Liver (tissue), 9 donors: ENCODE measurements around the gene BHLHE40. TPM values are rescaled to one million over a fixed set of nuclear protein-coding genes. Genes with fewer than 3 reads are reported as not detected.

Experiments
- DNase-seq: peaks from one replicate; pipeline ENCODE4 v3.0.0-alpha.2; 2017; ENCODE audit warnings: low spot score
- H3K27ac ChIP-seq, 2 donors: one replicate each; pipeline ENCODE4 v1.7.0; 2013; ENCODE audit warnings: inconsistent platforms in 2 of 2, low read length in 2 of 2, control low read depth in 1 of 2, low read depth in 1 of 2, mild to moderate bottlenecking in 1 of 2
- H3K27me3 ChIP-seq, 4 donors: one replicate each; pipeline versions ENCODE4 v1.6.1 to v1.7.0; 2013; ENCODE audit warnings: low read length in 3 of 4, inconsistent platforms in 1 of 4, mild to moderate bottlenecking in 1 of 4, moderate library complexity in 1 of 4; ENCODE audit not compliant: control insufficient read depth in 4 of 4, insufficient read depth in 4 of 4
- H3K36me3 ChIP-seq, 4 donors: one replicate each; pipeline versions ENCODE4 v1.6.1 to v1.7.0; 2013; ENCODE audit warnings: low read length in 3 of 4, mild to moderate bottlenecking in 3 of 4, low read depth in 1 of 4, moderate library complexity in 1 of 4; ENCODE audit not compliant: control insufficient read depth in 4 of 4, insufficient read depth in 3 of 4
- H3K4me1 ChIP-seq, 4 donors: one replicate each; pipeline versions ENCODE4 v1.6.1 to v1.7.0; 2013; ENCODE audit warnings: low read length in 3 of 4, mild to moderate bottlenecking in 3 of 4, moderate library complexity in 1 of 4; ENCODE audit not compliant: control insufficient read depth in 4 of 4, insufficient read depth in 4 of 4
- H3K4me3 ChIP-seq, 3 donors: one replicate each; pipeline versions ENCODE4 v1.6.1 to v1.7.0; 2013; ENCODE audit warnings: low read length in 3 of 3, control low read depth in 1 of 3, low read depth in 1 of 3, mild to moderate bottlenecking in 1 of 3
- H3K9ac ChIP-seq, 2 donors: one replicate each; pipeline ENCODE4 v1.7.0; 2013; ENCODE audit warnings: low read length in 2 of 2, mild to moderate bottlenecking in 2 of 2, moderate library complexity in 2 of 2, control low read depth in 1 of 2, low read depth in 1 of 2
- H3K9me3 ChIP-seq, 4 donors: one replicate each; pipeline versions ENCODE4 v1.6.1 to v1.7.0; 2013; ENCODE audit warnings: low read length in 3 of 4; ENCODE audit not compliant: control insufficient read depth in 4 of 4
- EGR1 ChIP-seq, 2 donors: IDR thresholded peaks; 2 replicates each; pipeline ENCODE4 v1.6.1; 2016 to 2018; ENCODE audit warnings: antibody characterized with exemption in 2 of 2, low read depth in 2 of 2
- FOXA1 ChIP-seq: IDR thresholded peaks from 2 replicates; pipeline ENCODE4 v1.6.1; 2016; ENCODE audit warnings: antibody characterized with exemption
- FOXA2 ChIP-seq: IDR thresholded peaks from 2 replicates; pipeline ENCODE4 v1.6.1; 2016; ENCODE audit warnings: antibody characterized with exemption
- GABPA ChIP-seq, 2 donors: IDR thresholded peaks in 1 of 2; conservative IDR thresholded peaks in 1 of 2; 2 replicates each; pipeline ENCODE4 v1.6.1; 2016; ENCODE audit warnings: antibody characterized with exemption in 2 of 2, mild to moderate bottlenecking in 1 of 2, moderate library complexity in 1 of 2
- HNF4A ChIP-seq, 2 donors: conservative IDR thresholded peaks; 2 replicates each; pipeline ENCODE4 v1.6.1; 2016; ENCODE audit warnings: antibody characterized with exemption in 2 of 2, mild to moderate bottlenecking in 2 of 2
- HNF4G ChIP-seq: IDR thresholded peaks from 2 replicates; pipeline ENCODE4 v1.6.1; 2016; ENCODE audit warnings: antibody characterized with exemption
- JUND ChIP-seq, 2 donors: IDR thresholded peaks; 2 replicates each; pipeline ENCODE4 v1.6.1; 2016; ENCODE audit warnings: antibody characterized with exemption in 2 of 2
- NR2F2 ChIP-seq: IDR thresholded peaks from 2 replicates; pipeline ENCODE4 v1.6.1; 2016; ENCODE audit warnings: antibody characterized with exemption
- RAD21 ChIP-seq, 2 donors: IDR thresholded peaks; 2 replicates each; pipeline ENCODE4 v1.6.1; 2016; ENCODE audit warnings: antibody characterized with exemption in 2 of 2, mild to moderate bottlenecking in 2 of 2
- RXRA ChIP-seq, 2 donors: IDR thresholded peaks; 2 replicates each; pipeline ENCODE4 v1.6.1; 2017 to 2018; ENCODE audit warnings: antibody characterized with exemption in 2 of 2, mild to moderate bottlenecking in 1 of 2
- SP1 ChIP-seq: IDR thresholded peaks from 2 replicates; pipeline ENCODE4 v1.6.1; 2018; ENCODE audit warnings: antibody characterized with exemption, mild to moderate bottlenecking
- TAF1 ChIP-seq: conservative IDR thresholded peaks from 2 replicates; pipeline ENCODE4 v1.6.1; 2016; ENCODE audit warnings: antibody characterized with exemption, mild to moderate bottlenecking
- YY1 ChIP-seq: IDR thresholded peaks from 2 replicates; pipeline ENCODE4 v1.6.1; 2016; ENCODE audit warnings: antibody characterized with exemption, mild to moderate bottlenecking
- WGBS: extraction: QIAGEN DNeasy Blood & Tissue Kit; methylation state at CpG from one replicate; pipeline ENCODE4 v1.1.7; 2013; 5-methylcytosine and 5-hydroxymethylcytosine counted together
- polyA plus RNA-seq, 2 donors: library from polyadenylated mRNA; stranded (reverse) in 1 of 2; unstranded in 1 of 2; fragments of 200-250 nt in 1 of 2; fragments of >200 nt in 1 of 2; fragmentation: Nextera tagmentation in 1 of 2; extraction: Ambion mirVana in 1 of 2; gene quantifications; one replicate each; pipeline versions ENCODE4 v1.2.1 to v1.2.3, GENCODE V29; 2013 to 2015
- total RNA-seq, 2 donors: library from RNA; depleted of rRNA; stranded (reverse); fragments of >200 nt; gene quantifications; one replicate each; pipeline ENCODE4 v1.2.3, GENCODE V29; 2014
- TF ChIP-seq, protein P1 (sequence below): IDR thresholded peaks from 2 replicates; pipeline ENCODE4 v1.6.1; 2016; ENCODE audit warnings: antibody characterized with exemption
- TF ChIP-seq, protein P2 (sequence below): IDR thresholded peaks from 2 replicates; pipeline ENCODE4 v1.6.1; 2016; ENCODE audit warnings: antibody characterized with exemption
- TF ChIP-seq, protein P3 (sequence below): IDR thresholded peaks from 2 replicates; pipeline ENCODE4 v1.6.1; 2016; ENCODE audit warnings: antibody characterized with exemption
- TF ChIP-seq, protein P4 (sequence below): fragments of 150-350 bp; IDR thresholded peaks from 2 replicates; pipeline ENCODE4 v1.5.1; 2017; ENCODE audit warnings: improper control_type of control experiment, low read depth, low read length; ENCODE audit not compliant: missing input control
- TF ChIP-seq, protein P5 (sequence below): IDR thresholded peaks from 2 replicates; pipeline ENCODE4 v1.6.1; 2016; ENCODE audit warnings: antibody characterized with exemption, mild to moderate bottlenecking
- donor health status: healthy.
- donor health status: healthy.
- donor health status: healthy.
- donor health status: healthy.
- donor health status: healthy.

Gene BHLHE40
- total and polyA plus RNA-seq, 4 donors: 8.2 to 28.4 (median 18.0) TPM

DNA sequence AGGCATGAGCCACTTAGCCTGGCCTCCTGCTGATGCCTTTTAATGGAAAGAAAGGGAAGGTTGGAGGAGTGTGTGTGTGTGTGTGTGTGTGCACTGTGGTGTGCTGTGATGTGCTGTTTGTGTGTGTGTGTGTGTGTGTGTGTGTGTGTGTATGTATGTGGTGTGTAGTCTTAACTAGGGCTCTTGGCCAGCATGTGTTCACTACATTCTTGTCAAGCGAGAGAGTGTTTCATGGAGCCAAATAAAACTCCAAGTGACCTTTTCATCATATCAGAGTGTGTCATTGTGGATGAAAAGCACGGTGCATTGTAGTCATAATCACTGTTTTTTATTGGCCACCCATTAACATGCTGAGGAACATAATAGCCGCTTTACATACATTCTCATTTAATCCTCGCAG is 30.8 kb upstream of the BHLHE40 start (continued):
- TF ChIP-seq, protein P1, sequence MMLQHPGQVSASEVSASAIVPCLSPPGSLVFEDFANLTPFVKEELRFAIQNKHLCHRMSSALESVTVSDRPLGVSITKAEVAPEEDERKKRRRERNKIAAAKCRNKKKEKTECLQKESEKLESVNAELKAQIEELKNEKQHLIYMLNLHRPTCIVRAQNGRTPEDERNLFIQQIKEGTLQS: no peak
- TF ChIP-seq RXRA (IDR thresholded peaks at IDR 0.05) (no peak), FOXA1 (no peak), JUND (IDR thresholded peaks at IDR 0.05) (no peak)

DNA sequence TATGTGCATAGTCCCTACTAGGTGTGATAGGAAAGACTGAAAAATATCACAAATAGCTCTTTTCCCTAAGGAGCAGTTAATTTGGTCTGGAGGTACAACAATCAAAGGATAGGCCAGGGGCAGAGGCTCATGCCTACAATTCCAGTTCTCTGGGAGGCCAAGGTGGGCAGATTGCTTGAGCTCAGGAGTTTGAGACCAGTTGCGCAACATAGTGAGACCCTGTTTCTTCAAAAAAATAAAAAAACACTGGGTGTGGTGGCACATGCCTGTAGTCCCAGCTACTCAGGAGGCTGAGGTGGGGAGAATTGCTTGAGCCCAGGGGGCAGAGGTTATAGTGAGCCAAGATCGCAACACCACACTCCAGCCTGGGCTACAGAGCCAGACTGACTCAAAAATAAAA is 30.2 kb upstream of the BHLHE40 start:
- Histone ChIP-seq H3K4me1 (no peaks in the 10 kb centered on the region), H3K9ac (no peak overlapping the region), H3K36me3 (no peaks in the 10 kb centered on the region), H3K27ac (no peak overlapping the region), H3K27me3 (no peaks in the 10 kb centered on the region), H3K9me3 (no peaks in the 10 kb centered on the region), H3K4me3 (no peak overlapping the region)
- WGBS: 95% methylated on average over 2 of the region's 2 CpGs
- no peak for TF ChIP-seq RAD21 (IDR thresholded peaks at IDR 0.05)
- TF ChIP-seq GABPA (IDR thresholded peaks at IDR 0.05 in 1 of 2, conservative IDR thresholded peaks at IDR 0.05 in 1 of 2): no peak
- no peak for TF ChIP-seq SP1
- no peak for TF ChIP-seq EGR1 (IDR thresholded peaks at IDR 0.05; ENCODE audit: low read depth in 2 of 2)
- no peak for TF ChIP-seq NR2F2
- no peak for TF ChIP-seq FOXA1
- TF ChIP-seq, protein P2, sequence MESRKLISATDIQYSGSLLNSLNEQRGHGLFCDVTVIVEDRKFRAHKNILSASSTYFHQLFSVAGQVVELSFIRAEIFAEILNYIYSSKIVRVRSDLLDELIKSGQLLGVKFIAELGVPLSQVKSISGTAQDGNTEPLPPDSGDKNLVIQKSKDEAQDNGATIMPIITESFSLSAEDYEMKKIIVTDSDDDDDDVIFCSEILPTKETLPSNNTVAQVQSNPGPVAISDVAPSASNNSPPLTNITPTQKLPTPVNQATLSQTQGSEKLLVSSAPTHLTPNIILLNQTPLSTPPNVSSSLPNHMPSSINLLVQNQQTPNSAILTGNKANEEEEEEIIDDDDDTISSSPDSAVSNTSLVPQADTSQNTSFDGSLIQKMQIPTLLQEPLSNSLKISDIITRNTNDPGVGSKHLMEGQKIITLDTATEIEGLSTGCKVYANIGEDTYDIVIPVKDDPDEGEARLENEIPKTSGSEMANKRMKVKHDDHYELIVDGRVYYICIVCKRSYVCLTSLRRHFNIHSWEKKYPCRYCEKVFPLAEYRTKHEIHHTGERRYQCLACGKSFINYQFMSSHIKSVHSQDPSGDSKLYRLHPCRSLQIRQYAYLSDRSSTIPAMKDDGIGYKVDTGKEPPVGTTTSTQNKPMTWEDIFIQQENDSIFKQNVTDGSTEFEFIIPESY: no peak
- TF ChIP-seq RXRA (IDR thresholded peaks at IDR 0.05): no peak
- no peak for TF ChIP-seq YY1
- TF ChIP-seq HNF4A (conservative IDR thresholded peaks at IDR 0.05): no peak
- DNase-seq: no peak

DNA sequence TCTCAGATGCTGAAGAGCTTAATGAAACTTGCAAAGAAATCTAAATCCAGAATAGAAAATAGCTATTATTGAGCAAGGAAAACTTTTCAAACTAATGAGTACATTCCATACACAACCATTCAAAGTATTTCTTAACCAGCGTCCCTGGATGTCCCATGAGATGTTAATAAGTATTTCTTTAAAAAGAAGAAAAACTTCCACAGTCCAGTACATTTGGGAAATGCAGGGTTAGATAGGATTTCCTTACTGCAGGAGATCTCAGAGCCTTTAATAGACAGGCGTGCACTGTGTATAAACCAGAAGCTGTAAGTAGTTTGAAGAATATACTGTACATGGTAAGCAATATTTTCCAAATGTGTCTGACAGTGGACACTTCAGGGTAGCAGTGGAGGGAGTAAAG is 29.6 kb upstream of the BHLHE40 start:
- Histone ChIP-seq H3K4me1 (no peaks in the 10 kb centered on the region), H3K27me3 (no peaks in the 10 kb centered on the region), H3K9me3 (no peaks in the 10 kb centered on the region), H3K36me3 (no peaks in the 10 kb centered on the region), H3K9ac (no peak overlapping the region), H3K27ac (no peak overlapping the region), H3K4me3 (no peak overlapping the region)
- TF ChIP-seq YY1 (no peak), HNF4A (conservative IDR thresholded peaks at IDR 0.05) (no peak), JUND (IDR thresholded peaks at IDR 0.05) (no peak), FOXA1 (no peak), HNF4G (no peak), EGR1 (IDR thresholded peaks at IDR 0.05; ENCODE audit: low read depth in 2 of 2) (no peak)
- 86% methylated on average over 2 of the region's 2 CpGs for WGBS
- DNase-seq: no peak

DNA sequence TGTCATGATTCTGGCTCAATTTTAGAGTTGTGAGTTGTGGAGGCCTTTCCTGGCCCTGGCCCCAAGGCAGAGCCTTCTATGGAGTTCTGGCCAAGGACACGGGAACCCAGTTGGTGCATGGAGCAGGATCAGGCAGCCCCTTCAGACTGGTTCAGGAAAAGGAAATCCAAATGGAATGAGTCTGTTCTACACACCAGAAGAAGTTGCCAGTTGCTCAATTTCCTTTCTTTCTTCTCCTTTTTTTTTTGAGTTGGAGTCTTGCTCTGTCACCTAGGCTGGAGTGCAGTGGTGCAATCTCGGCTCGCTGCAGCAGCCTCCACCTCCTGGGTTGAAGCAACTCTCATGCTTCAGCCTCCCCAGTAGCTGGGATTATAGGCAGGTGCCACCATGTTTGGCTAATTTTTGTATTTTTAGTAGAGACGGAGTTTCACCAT is 28.9 kb upstream of the BHLHE40 start:
- H3K27me3 ChIP-seq: no peaks in the 10 kb centered on the region
- no peak overlapping the region for H3K9ac ChIP-seq
- H3K9me3 ChIP-seq: no peaks in the 10 kb centered on the region
- H3K27ac ChIP-seq: no peak overlapping the region
- no peak for DNase-seq
- no peaks in the 10 kb centered on the region for H3K36me3 ChIP-seq
- WGBS: 87% methylated on average over 4 of the region's 4 CpGs
- TF ChIP-seq TAF1 (no peak), FOXA2 (no peak), RAD21 (IDR thresholded peaks at IDR 0.05) (no peak), NR2F2 (no peak), GABPA (IDR thresholded peaks at IDR 0.05 in 1 of 2, conservative IDR thresholded peaks at IDR 0.05 in 1 of 2) (no peak), FOXA1 (no peak), EGR1 (IDR thresholded peaks at IDR 0.05; ENCODE audit: low read depth in 2 of 2) (no peak), HNF4G (no peak), RXRA (IDR thresholded peaks at IDR 0.05) (no peak), SP1 (no peak)
- TF ChIP-seq, protein P3, sequence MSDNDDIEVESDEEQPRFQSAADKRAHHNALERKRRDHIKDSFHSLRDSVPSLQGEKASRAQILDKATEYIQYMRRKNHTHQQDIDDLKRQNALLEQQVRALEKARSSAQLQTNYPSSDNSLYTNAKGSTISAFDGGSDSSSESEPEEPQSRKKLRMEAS: no peak
- TF ChIP-seq, protein P4, sequence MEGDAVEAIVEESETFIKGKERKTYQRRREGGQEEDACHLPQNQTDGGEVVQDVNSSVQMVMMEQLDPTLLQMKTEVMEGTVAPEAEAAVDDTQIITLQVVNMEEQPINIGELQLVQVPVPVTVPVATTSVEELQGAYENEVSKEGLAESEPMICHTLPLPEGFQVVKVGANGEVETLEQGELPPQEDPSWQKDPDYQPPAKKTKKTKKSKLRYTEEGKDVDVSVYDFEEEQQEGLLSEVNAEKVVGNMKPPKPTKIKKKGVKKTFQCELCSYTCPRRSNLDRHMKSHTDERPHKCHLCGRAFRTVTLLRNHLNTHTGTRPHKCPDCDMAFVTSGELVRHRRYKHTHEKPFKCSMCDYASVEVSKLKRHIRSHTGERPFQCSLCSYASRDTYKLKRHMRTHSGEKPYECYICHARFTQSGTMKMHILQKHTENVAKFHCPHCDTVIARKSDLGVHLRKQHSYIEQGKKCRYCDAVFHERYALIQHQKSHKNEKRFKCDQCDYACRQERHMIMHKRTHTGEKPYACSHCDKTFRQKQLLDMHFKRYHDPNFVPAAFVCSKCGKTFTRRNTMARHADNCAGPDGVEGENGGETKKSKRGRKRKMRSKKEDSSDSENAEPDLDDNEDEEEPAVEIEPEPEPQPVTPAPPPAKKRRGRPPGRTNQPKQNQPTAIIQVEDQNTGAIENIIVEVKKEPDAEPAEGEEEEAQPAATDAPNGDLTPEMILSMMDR: no peak
- TF ChIP-seq, protein P5, sequence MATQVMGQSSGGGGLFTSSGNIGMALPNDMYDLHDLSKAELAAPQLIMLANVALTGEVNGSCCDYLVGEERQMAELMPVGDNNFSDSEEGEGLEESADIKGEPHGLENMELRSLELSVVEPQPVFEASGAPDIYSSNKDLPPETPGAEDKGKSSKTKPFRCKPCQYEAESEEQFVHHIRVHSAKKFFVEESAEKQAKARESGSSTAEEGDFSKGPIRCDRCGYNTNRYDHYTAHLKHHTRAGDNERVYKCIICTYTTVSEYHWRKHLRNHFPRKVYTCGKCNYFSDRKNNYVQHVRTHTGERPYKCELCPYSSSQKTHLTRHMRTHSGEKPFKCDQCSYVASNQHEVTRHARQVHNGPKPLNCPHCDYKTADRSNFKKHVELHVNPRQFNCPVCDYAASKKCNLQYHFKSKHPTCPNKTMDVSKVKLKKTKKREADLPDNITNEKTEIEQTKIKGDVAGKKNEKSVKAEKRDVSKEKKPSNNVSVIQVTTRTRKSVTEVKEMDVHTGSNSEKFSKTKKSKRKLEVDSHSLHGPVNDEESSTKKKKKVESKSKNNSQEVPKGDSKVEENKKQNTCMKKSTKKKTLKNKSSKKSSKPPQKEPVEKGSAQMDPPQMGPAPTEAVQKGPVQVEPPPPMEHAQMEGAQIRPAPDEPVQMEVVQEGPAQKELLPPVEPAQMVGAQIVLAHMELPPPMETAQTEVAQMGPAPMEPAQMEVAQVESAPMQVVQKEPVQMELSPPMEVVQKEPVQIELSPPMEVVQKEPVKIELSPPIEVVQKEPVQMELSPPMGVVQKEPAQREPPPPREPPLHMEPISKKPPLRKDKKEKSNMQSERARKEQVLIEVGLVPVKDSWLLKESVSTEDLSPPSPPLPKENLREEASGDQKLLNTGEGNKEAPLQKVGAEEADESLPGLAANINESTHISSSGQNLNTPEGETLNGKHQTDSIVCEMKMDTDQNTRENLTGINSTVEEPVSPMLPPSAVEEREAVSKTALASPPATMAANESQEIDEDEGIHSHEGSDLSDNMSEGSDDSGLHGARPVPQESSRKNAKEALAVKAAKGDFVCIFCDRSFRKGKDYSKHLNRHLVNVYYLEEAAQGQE: no peak
- H3K4me3 ChIP-seq: no peak overlapping the region
- H3K4me1 ChIP-seq: no peaks in the 10 kb centered on the region
